ENCODE results near the gene C1orf21.

The C1orf21 gene

GRCh38 chr1:184486761-184487445 lies 100.1 kb downstream of the C1orf21 start:
- no peak overlapping the region for H3K27ac Mint-ChIP-seq
- DNase-seq (no peak), ATAC-seq (no peak)
- no peak overlapping the region for H3K4me3 Mint-ChIP-seq
- H3K27me3 Mint-ChIP-seq: peaks cover 1% of the 10 kb centered on the region
- no peaks in the 10 kb centered on the region for H3K36me3 Mint-ChIP-seq (ENCODE audit: low read depth)
- H3K9me3 Mint-ChIP-seq: no peaks in the 10 kb centered on the region
- H3K4me1 Mint-ChIP-seq: peaks cover 7% of the 10 kb centered on the region

GRCh38 chr1:184487531-184488193 lies 100.8 kb downstream of the C1orf21 start:
- ATAC-seq: no peak
- no peak overlapping the region for H3K27ac Mint-ChIP-seq
- no peaks in the 10 kb centered on the region for H3K9me3 Mint-ChIP-seq

GRCh38 chr1:184489908-184490307 lies 103.1 kb downstream of the C1orf21 start:
- H3K27ac Mint-ChIP-seq: no peak overlapping the region
- no peak overlapping the region for H3K4me3 Mint-ChIP-seq
- DNase-seq (no peak), ATAC-seq (no peak)
- peaks cover 21% of the 10 kb centered on the region for H3K4me1 Mint-ChIP-seq
- no peaks in the 10 kb centered on the region for H3K9me3 Mint-ChIP-seq
- no peaks in the 10 kb centered on the region for H3K36me3 Mint-ChIP-seq (ENCODE audit: low read depth)
- H3K27me3 Mint-ChIP-seq: peaks cover 1% of the 10 kb centered on the region

More at GRCh38 chr1:184487531-184488193, 100.8 kb downstream of the C1orf21 start:
- no peak overlapping the region for H3K4me3 Mint-ChIP-seq
- H3K36me3 Mint-ChIP-seq (ENCODE audit: low read depth): no peaks in the 10 kb centered on the region
- peaks cover 15% of the 10 kb centered on the region for H3K4me1 Mint-ChIP-seq
- no peak for DNase-seq
- peaks cover 1% of the 10 kb centered on the region for H3K27me3 Mint-ChIP-seq

- no peak for ATAC-seq
- peaks cover 21% of the 10 kb centered on the region for H3K4me1 Mint-ChIP-seq
- H3K36me3 Mint-ChIP-seq (ENCODE audit: low read depth): no peaks in the 10 kb centered on the region
- H3K27ac Mint-ChIP-seq: no peak overlapping the region
- H3K9me3 Mint-ChIP-seq: no peaks in the 10 kb centered on the region
- DNase-seq: no peak
- peaks cover 1% of the 10 kb centered on the region for H3K27me3 Mint-ChIP-seq
- no peak overlapping the region for H3K4me3 Mint-ChIP-seq
These were observed 105.7 kb downstream of the C1orf21 start for GRCh38 chr1:184492536-184492935.

- Mint-ChIP-seq H3K4me1 (peaks cover 21% of the 10 kb centered on the region), H3K9me3 (no peaks in the 10 kb centered on the region), H3K36me3 (ENCODE audit: low read depth) (no peaks in the 10 kb centered on the region), H3K27me3 (no peaks in the 10 kb centered on the region), H3K27ac (no peak overlapping the region), H3K4me3 (no peak overlapping the region)
- DNase-seq (no peak), ATAC-seq (no peak)
These were observed 107.2 kb downstream of the C1orf21 start for GRCh38 chr1:184493987-184494388.

- Mint-ChIP-seq H3K9me3 (no peaks in the 10 kb centered on the region), H3K4me3 (no peak overlapping the region), H3K27ac (no peak overlapping the region), H3K36me3 (ENCODE audit: low read depth) (no peaks in the 10 kb centered on the region), H3K4me1 (peaks cover 21% of the 10 kb centered on the region), H3K27me3 (no peaks in the 10 kb centered on the region)
- DNase-seq (no peak), ATAC-seq (no peak)
These were observed 108.1 kb downstream of the C1orf21 start for GRCh38 chr1:184494929-184495328.

- peaks cover 5% of the 10 kb centered on the region for H3K4me1 Mint-ChIP-seq
- DNase-seq (no peak), ATAC-seq (no peak)
- no peaks in the 10 kb centered on the region for H3K27me3 Mint-ChIP-seq
- no peaks in the 10 kb centered on the region for H3K9me3 Mint-ChIP-seq
- H3K36me3 Mint-ChIP-seq (ENCODE audit: low read depth): no peaks in the 10 kb centered on the region
- no peak overlapping the region for H3K27ac Mint-ChIP-seq
- H3K4me3 Mint-ChIP-seq: no peak overlapping the region
These were observed 111.3 kb downstream of the C1orf21 start for GRCh38 chr1:184497959-184498723.

- H3K36me3 Mint-ChIP-seq (ENCODE audit: low read depth): no peaks in the 10 kb centered on the region
- no peak overlapping the region for H3K4me3 Mint-ChIP-seq
- DNase-seq: no peak
- no peaks in the 10 kb centered on the region for H3K4me1 Mint-ChIP-seq
- H3K27ac Mint-ChIP-seq: no peak overlapping the region
- H3K9me3 Mint-ChIP-seq: no peaks in the 10 kb centered on the region
- peaks cover 1% of the 10 kb centered on the region for H3K27me3 Mint-ChIP-seq
- no peak for ATAC-seq
These were observed 112.8 kb downstream of the C1orf21 start for GRCh38 chr1:184499616-184500015.

- no peaks in the 10 kb centered on the region for H3K9me3 Mint-ChIP-seq
- H3K4me1 Mint-ChIP-seq: no peaks in the 10 kb centered on the region
- no peak overlapping the region for H3K27ac Mint-ChIP-seq
- H3K4me3 Mint-ChIP-seq: no peak overlapping the region
- peaks cover 2% of the 10 kb centered on the region for H3K27me3 Mint-ChIP-seq
- no peaks in the 10 kb centered on the region for H3K36me3 Mint-ChIP-seq (ENCODE audit: low read depth)
- ATAC-seq: no peak
- no peak for DNase-seq
These were observed 115.3 kb downstream of the C1orf21 start for GRCh38 chr1:184502161-184502560.

- Mint-ChIP-seq H3K27ac (no peak overlapping the region), H3K27me3 (peaks cover 2% of the 10 kb centered on the region), H3K4me3 (no peak overlapping the region), H3K4me1 (no peaks in the 10 kb centered on the region), H3K9me3 (no peaks in the 10 kb centered on the region), H3K36me3 (ENCODE audit: low read depth) (no peaks in the 10 kb centered on the region)
- ATAC-seq (no peak), DNase-seq (no peak)
These were observed 116.5 kb downstream of the C1orf21 start for GRCh38 chr1:184503221-184503749.

GRCh38 chr1:184504040-184504954 lies 117.5 kb downstream of the C1orf21 start:
- Mint-ChIP-seq H3K4me1 (no peaks in the 10 kb centered on the region), H3K27ac (no peak overlapping the region), H3K36me3 (ENCODE audit: low read depth) (no peaks in the 10 kb centered on the region), H3K27me3 (peaks cover 2% of the 10 kb centered on the region), H3K9me3 (no peaks in the 10 kb centered on the region), H3K4me3 (no peak overlapping the region)
- ATAC-seq (no peak), DNase-seq (no peak)

- Mint-ChIP-seq H3K9me3 (no peaks in the 10 kb centered on the region), H3K36me3 (ENCODE audit: low read depth) (no peaks in the 10 kb centered on the region), H3K27me3 (peaks cover 2% of the 10 kb centered on the region), H3K4me1 (no peaks in the 10 kb centered on the region), H3K27ac (no peak overlapping the region), H3K4me3 (no peak overlapping the region)
- ATAC-seq (no peak), DNase-seq (no peak)
These were observed 118.1 kb downstream of the C1orf21 start for GRCh38 chr1:184504955-184505338.

GRCh38 chr1:184506481-184506880 lies 119.7 kb downstream of the C1orf21 start:
- ATAC-seq (no peak), DNase-seq (no peak)
- Mint-ChIP-seq H3K4me1 (no peaks in the 10 kb centered on the region), H3K27me3 (peaks cover 2% of the 10 kb centered on the region), H3K27ac (no peak overlapping the region), H3K4me3 (no peak overlapping the region), H3K36me3 (ENCODE audit: low read depth) (no peaks in the 10 kb centered on the region), H3K9me3 (no peaks in the 10 kb centered on the region)

GRCh38 chr1:184507165-184507564 lies 120.3 kb downstream of the C1orf21 start:
- H3K4me1 Mint-ChIP-seq: no peaks in the 10 kb centered on the region
- peaks cover 2% of the 10 kb centered on the region for H3K27me3 Mint-ChIP-seq
- DNase-seq (no peak), ATAC-seq (no peak)
- no peak overlapping the region for H3K4me3 Mint-ChIP-seq
- no peak overlapping the region for H3K27ac Mint-ChIP-seq
- no peaks in the 10 kb centered on the region for H3K9me3 Mint-ChIP-seq
- H3K36me3 Mint-ChIP-seq (ENCODE audit: low read depth): no peaks in the 10 kb centered on the region

All from activated naive CD8-positive, alpha-beta T cell treated with anti-CD3 and anti-CD28 coated beads, Interleukin-2, amount 50 U/mL, for 24 hours (primary cell).